Central memory CD8-positive, alpha-beta T cell (primary cell): ENCODE results near the gene DES.

Experiments used
- ATAC-seq: fragments of 150-1000 bp; cut with Tn5 transposase; replicated peaks from 2 replicates; pipeline ENCODE4 v1.10.0; 2022; ENCODE audit warnings: mild to moderate bottlenecking, moderate FRiP score, moderate number of reproducible peaks; ENCODE audit not compliant: poor library complexity, severe bottlenecking; ENCODE audit errors: extremely low read depth
- DNase-seq, 2 donors: peaks; one replicate each; pipeline ENCODE4 v3.0.0; 2021; ENCODE audit warnings: low spot score in 2 of 2
- H3K27ac Mint-ChIP-seq: one replicate; pipeline ENCODE4 v1.8.0; 2022; ENCODE audit warnings: low read depth, mild to moderate bottlenecking, moderate library complexity, mixed read lengths
- H3K27me3 Mint-ChIP-seq: one replicate; pipeline ENCODE4 v1.8.0; 2022; ENCODE audit warnings: mixed read lengths
- H3K36me3 Mint-ChIP-seq: one replicate; pipeline ENCODE4 v1.8.0; 2022; ENCODE audit warnings: mild to moderate bottlenecking, moderate library complexity, mixed read lengths; ENCODE audit not compliant: insufficient read depth
- H3K4me1 Mint-ChIP-seq: one replicate; pipeline ENCODE4 v1.8.0; 2022; ENCODE audit warnings: mixed read lengths
- H3K4me3 Mint-ChIP-seq: one replicate; pipeline ENCODE4 v1.8.0; 2022; ENCODE audit warnings: mild to moderate bottlenecking, moderate library complexity, mixed read lengths
- H3K9me3 Mint-ChIP-seq: one replicate; pipeline ENCODE4 v1.8.0; 2022; ENCODE audit warnings: mixed read lengths

DES gene

DNA sequence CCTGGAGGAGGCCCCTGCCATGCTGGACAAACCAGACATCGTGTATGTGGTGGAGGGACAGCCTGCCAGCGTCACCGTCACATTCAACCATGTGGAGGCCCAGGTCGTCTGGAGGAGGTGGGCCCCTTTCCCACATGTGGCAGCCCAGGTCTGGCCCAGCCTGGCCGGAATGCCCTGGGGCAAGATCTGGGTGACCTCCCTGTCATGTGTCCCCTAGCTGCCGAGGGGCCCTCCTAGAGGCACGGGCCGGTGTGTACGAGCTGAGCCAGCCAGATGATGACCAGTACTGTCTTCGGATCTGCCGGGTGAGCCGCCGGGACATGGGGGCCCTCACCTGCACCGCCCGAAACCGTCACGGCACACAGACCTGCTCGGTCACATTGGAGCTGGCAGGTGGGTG lies 55.3 kb downstream of the DES start:
- no peak for DNase-seq
- ATAC-seq, result no peak
- Mint-ChIP-seq H3K9me3 (no peaks in the 10 kb centered on the region), H3K4me3 (no peak overlapping the region), H3K27ac (no peak overlapping the region), H3K27me3 (peaks cover 41% of the 10 kb centered on the region), H3K4me1 (no peaks in the 10 kb centered on the region), H3K36me3 (no peaks in the 10 kb centered on the region)

- Mint-ChIP-seq H3K9me3 (no peaks in the 10 kb centered on the region), H3K4me3 (no peak overlapping the region), H3K27ac (no peak overlapping the region), H3K4me1 (no peaks in the 10 kb centered on the region), H3K27me3 (peaks cover 39% of the 10 kb centered on the region), H3K36me3 (no peaks in the 10 kb centered on the region)
- ATAC-seq (no peak), DNase-seq (no peak)
Measured at GRCh38 chr2:219474285-219475060, 56.3 kb downstream of the DES start.

GRCh38 chr2:219475278-219475677 lies 57.1 kb downstream of the DES start:
- H3K27me3 Mint-ChIP-seq, result peaks cover 33% of the 10 kb centered on the region

DNA sequence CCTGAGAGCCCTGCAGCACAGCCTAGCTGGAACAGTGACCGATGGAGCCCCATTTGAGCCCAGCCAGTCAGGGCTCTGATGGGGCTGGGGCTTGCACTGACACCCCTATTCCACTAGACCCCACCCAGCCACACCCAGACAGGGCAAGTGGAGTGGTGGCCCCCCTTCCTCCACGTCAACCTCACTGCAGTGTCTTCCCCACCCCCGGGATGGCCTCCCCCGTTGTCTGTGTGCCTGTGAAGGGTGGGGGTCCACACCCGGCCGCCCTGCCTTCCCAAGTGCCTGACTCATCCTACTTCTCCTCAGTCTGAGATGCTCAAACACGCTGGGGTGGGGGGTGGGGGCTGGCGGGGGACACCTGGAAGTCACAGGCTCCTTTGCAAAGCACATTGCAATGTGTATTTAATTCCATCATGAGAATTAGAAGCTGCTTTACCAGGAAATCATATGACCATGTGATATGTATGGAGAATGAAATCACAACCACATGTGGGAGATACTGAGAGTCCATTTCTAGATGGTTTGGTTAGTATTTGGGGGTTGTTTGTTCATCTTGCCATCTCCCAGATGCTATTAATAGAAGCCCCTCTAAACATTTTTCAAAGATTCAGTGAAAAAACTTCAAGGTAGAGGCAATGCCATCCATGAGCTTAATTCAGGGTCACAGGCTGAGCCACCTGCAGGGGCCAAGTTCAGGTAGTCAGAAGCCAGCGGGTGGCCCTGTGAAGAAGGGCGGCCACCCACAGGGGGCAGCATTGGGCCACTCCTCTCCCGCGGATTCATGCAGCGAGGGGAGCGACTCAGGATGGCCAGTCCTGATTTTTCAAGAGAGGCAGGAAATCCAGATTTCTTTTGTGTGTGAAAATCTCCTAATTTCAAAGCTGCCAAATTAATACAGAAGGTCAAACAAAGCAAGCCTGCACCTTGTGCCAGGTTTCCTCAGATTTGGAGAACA lies 57.8 kb downstream of the DES start:
- Mint-ChIP-seq H3K36me3 (no peaks in the 10 kb centered on the region), H3K4me3 (no peak overlapping the region), H3K4me1 (no peaks in the 10 kb centered on the region), H3K27ac (no peak overlapping the region), H3K27me3 (peaks cover 33% of the 10 kb centered on the region), H3K9me3 (no peaks in the 10 kb centered on the region)
- ATAC-seq, result peak; percentile 32
- DNase-seq, result no peak

More at GRCh38 chr2:219475278-219475677, 57.1 kb downstream of the DES start:
- Mint-ChIP-seq H3K27ac (no peak overlapping the region), H3K4me3 (no peak overlapping the region), H3K9me3 (no peaks in the 10 kb centered on the region), H3K4me1 (no peaks in the 10 kb centered on the region), H3K36me3 (no peaks in the 10 kb centered on the region)
- no peak for DNase-seq
- ATAC-seq, result no peak
